HUDEP-2 (cell line): ENCODE data around the gene MYH9.

Experiments
- DNase-seq, 76 experiments: peaks; one replicate each; lab custom pipeline; 2025; ENCODE audit not compliant: unreplicated experiment in 76 of 76; lab: John Stamatoyannopoulos, UW

Gene MYH9

DNA sequence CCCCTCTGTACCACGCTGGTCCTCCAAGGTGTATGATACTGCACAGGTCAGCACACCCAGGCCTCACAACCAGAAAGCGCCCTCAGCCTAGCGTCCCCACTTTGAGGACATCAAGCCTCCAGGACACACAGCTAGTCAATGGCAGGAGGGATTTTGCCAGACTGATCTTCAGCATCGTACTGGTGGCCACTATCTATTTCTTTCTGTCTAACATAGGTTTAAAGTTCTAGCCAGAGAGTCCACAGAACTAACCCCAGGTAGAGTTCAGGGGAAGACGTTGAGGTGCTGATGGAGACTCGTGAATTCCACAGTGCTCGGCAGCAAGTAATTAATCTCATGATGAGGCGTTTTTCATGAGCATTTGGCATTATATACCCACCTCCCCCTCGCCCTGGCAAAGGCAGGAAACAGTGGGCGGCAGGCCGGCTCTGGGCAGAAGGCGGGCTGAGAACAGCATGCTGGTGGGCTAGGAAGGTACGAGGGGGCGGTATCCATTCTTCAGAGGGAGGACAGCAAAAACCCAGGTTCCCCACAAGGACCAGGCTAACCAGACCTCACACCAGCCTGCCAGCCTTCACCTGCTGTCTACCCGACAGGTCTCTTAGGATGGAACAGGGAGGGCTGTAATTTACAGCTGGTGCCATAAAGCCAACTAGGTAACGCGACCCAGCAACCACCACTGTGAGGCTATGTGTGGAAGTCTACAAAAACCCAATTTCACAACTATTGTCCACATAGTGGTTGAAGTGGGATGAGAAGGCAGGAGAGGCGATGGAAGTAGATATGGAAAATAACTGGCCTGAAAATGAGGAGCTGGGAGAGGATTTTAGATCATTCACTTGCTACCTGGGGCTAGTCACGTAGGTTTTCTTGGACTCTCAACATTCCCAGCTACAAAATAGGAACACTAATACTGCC is 18.5 kb downstream of the MYH9 start:
- peak in 4 of 76 experiments; percentile 13 to 41 (median 18) for DNase-seq

DNA sequence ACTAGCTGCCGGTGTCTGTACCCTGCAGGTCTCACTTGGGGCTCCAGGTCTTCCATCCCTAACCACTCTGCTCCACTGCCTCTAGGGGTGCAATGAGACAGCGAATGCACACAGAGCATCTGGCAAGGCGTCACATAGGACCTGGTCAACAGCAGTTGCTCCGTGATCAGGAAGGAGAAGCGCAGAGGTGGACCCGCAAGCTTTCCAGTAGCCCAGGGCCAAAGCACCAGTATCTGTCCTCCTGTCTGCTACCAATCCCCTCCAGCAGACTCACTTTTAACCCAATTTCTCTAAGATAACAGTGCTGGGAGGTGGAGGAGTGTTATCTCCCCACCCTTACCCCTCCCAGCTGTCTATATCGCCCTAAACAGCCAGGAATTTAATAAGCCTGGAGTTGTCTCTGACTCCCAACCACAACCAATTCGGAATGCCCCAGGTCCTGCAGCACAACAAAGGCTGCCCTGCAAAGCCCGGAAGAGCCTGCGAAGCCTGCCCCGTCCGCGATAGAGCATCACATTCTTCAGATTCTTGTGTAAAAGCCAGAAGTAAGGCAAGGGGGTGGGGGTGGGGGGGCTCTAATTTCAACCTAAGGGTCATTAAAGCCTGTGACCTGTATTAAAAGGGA is 19.3 kb downstream of the MYH9 start:
- peak in 75 of 76 experiments; percentile 19 to 97 (median 86) for DNase-seq

- DNase-seq = no peak
Observed at GRCh38 chr22:36367479-36367878, 20.3 kb downstream of the MYH9 start.

DNA sequence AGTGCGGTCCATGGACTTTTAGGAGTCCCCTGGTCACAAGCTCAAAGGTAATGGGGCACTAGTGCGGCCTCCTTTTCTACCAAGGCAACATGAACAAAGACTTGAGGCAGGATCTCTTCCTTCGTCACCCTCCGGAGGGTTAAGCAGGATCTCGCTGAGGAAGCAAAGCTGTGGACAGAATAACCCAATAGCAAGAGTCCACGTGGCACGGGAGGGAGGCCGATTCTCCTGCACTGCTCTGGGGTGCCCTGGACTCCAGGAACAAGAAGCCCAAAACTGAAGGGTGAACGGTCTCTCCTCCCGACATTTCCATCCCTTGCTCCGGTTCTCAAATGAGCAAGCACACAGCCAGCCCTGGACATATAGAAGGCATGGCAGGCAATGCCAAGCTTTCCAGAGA is 20.7 kb downstream of the MYH9 start:
- DNase-seq = no peak

DNA sequence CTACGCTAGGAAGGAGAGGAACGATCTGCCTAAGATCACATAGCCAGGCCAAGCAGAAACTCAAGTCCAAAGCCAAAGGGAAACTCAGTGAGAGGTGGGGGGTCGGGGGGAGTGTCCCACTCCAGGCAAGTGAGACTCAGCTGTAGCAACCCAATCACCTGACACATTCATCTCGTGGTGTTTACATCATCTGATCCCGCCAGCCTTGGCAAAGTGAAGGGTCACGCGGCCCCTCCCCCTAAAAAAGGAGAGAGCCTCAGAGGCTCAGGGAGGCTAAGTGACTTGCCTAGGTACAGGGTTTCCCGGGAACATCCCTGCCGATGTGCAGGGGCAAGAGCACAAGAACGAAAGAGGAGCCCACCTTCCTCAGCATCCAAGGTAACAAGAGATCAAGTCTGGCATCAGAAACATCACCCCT is 21.5 kb downstream of the MYH9 start:
- DNase-seq = no peak

GRCh38 chr22:36365020-36365411 is 22.8 kb downstream of the MYH9 start:
- peak in 15 of 76 experiments; percentile 4 to 34 (median 21) for DNase-seq

GRCh38 chr22:36364255-36365019 is 23.3 kb downstream of the MYH9 start:
- DNase-seq = no peak

DNA sequence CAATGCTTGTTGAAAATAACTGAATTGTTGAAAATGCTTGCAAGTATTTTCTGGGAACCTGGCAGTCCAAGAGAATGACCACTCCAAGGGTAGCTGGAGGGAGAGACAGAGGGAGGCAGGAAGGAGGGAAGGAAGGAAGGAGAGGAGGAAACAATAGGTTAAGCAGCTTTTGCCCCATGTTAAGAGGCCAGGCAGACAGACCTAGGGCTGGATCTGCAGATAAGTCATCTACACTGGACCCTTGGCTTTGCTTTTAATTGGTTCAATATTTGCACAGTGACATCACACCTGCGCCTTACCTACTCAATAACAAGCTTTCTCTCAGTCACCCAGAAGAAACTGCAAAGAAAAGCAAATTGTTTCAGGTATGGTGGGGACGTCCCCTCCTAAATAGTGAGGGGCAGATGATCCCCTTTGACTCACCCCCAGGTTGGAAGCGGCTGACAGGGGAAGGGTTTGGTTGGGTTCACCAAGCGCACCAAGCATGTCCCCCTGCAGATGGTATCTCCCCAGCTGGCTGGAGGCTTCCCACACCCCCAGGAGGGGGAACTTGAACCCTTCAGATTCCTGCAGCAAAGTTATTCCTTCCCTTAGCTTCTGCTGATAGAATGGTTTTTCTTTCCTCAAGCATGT is 24.3 kb downstream of the MYH9 start:
- no peak for DNase-seq

DNA sequence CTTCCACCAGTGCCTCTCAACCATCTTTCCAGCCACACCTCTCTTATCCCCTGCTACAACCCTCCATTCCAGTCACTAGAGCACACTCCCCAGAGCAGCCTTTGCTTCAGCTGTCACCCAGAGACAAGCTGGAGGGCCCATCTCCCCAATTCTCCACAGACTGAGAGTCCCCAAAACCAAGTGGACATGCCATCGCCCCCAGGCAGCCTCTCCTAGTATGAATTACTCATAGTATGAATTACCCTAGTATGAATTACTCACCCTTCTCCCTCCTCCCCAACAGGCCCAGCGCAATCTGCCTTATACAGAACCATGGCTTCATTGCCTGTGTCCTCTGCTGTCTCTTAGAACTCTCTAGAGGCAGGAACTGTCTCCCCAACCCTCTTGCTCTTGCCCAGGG is 24.8 kb downstream of the MYH9 start:
- DNase-seq = peak in 3 of 76 experiments; percentile 10 to 17 (median 12)

- DNase-seq = no peak
Observed at GRCh38 chr22:36362075-36362474, 25.7 kb downstream of the MYH9 start.

GRCh38 chr22:36360871-36361383 is 26.8 kb downstream of the MYH9 start:
- no peak for DNase-seq

DNA sequence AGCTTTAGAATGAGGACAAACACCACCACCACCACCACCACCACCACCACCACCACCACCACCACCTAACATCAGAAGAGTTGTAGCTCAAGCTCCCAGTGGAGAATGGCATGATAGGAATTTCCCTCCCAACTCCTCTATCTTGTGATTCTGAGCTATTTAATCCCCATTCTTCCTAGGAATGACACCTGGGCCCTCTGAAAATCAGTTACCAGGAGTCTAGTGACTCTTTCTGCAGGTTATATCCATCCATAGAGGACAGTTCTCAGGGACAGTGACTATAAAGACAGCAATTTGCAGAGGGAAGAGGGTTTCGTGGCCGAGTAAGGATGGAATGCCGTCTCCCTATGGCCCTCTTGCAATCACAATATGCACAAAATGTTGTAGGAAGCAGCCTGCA is 27.8 kb downstream of the MYH9 start:
- no peak for DNase-seq

- no peak for DNase-seq
Observed at GRCh38 chr22:36359470-36359996, 28.2 kb downstream of the MYH9 start.

GRCh38 chr22:36358533-36359469 is 29.0 kb downstream of the MYH9 start:
- DNase-seq = no peak

GRCh38 chr22:36356708-36357624 is 30.8 kb downstream of the MYH9 start:
- DNase-seq = no peak

DNA sequence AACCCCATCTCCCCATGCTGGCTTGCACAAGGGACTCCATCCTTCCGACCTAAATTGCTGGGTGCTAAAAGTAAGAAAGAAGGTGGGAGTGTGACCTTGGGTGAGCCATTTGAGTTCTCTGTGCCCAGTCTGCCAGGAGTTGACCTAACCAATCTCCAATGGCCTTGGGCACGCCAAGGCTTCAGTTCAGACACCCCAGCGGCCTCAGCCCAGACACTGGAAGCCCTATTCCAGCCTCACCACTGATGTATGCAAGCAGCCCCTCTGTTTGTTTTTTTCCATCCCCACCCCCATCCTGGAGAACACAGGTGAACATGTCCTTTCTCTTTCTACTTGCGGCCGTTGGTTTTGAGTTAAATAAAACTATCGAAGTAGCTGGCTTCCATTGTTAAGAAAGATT is 31.9 kb downstream of the MYH9 start:
- DNase-seq = no peak

GRCh38 chr22:36355362-36355761 is 32.4 kb downstream of the MYH9 start:
- no peak for DNase-seq

GRCh38 chr22:36352803-36353507 is 34.8 kb downstream of the MYH9 start:
- DNase-seq = no peak
